KBM-7 (cell line): Measurements from ENCODE around the gene DRG2.

Source experiments
- DNase-seq: peaks from one replicate; pipeline ENCODE4 v3.0.0-alpha.2; 2015
- in situ Hi-C: fragments of 300-500 bp; cut with MboI; formaldehyde crosslinking; loops from 2 replicates; pipeline ENCODE4 v1.14.3; 2020; ENCODE audit warnings: low sequenced_read_pairs, low pct_unique_long_range_greater_than_20kb, mixed read lengths

Gene DRG2, protein sequence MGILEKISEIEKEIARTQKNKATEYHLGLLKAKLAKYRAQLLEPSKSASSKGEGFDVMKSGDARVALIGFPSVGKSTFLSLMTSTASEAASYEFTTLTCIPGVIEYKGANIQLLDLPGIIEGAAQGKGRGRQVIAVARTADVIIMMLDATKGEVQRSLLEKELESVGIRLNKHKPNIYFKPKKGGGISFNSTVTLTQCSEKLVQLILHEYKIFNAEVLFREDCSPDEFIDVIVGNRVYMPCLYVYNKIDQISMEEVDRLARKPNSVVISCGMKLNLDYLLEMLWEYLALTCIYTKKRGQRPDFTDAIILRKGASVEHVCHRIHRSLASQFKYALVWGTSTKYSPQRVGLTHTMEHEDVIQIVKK

DNA sequence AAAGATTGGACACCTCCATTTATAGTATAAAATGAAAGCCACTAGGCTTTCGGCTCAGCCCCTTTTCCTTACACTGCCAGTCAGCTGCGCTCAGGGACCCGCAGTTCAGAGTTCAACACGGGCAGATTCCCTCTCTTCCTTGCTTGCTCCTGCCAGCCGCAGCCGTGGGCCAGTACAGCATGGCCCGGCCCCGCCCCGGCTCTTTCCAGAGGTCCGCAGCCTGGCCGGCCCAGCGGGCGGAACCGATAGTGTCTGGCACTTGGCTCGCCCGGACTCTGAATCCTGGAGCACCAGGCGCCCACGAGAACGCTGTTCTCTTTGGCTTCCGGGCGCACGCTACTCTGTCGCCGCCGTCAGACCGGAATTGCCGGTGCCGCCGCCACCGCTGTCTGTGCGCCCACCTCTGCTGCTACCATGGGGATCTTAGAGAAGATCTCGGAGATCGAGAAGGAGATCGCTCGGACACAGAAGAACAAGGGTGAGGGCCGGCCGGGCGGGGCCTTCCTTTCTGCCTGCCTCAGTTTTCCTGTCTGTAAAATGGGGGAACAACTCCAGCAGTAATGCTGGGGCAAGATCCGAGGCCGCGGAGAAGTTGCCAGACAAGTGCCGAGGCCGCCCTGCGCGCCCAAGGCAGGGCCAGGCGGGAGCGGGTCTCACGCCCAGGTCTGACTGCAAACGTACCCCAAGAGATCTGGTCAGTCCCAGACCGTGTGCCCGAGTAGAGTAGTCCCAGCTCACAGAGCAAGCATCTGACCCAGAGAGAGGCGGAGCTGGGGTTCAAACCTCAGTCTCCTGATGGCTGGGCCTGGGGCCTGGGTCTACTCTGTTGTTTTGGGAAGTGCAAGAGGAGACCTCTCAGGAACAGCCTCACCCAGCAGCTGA, at the start of gene DRG2:
DRG2 (plus strand) TSS at position 339 of the 882 bp plus-strand sequence; CDS start at position 415, 76 bp downstream.
- peak; percentile 93 for DNase-seq
- in situ Hi-C loops: no loop called here

- DNase-seq: peak; percentile 76
- in situ Hi-C loops: no loop called here
Observed at GRCh38 chr17:18038149-18038850, 49.4 kb upstream of the DRG2 start.

- in situ Hi-C loops: no loop called here
- DNase-seq: peak; percentile 100
Observed at GRCh38 chr17:18038861-18039534, 48.8 kb upstream of the DRG2 start, which contains the start of the genes ATPAF2 and GID4. TSS of gene ATPAF2 (minus strand) at chr17:18039168. CDS start at chr17:18039013, 155 bp downstream. TSS of gene GID4 (plus strand) at chr17:18039408. CDS start at chr17:18039465, 57 bp downstream.

GRCh38 chr17:18039535-18040260, 48.0 kb upstream of the DRG2 start:
- in situ Hi-C loops: no loop called here
- DNase-seq: peak; percentile 29

DNA sequence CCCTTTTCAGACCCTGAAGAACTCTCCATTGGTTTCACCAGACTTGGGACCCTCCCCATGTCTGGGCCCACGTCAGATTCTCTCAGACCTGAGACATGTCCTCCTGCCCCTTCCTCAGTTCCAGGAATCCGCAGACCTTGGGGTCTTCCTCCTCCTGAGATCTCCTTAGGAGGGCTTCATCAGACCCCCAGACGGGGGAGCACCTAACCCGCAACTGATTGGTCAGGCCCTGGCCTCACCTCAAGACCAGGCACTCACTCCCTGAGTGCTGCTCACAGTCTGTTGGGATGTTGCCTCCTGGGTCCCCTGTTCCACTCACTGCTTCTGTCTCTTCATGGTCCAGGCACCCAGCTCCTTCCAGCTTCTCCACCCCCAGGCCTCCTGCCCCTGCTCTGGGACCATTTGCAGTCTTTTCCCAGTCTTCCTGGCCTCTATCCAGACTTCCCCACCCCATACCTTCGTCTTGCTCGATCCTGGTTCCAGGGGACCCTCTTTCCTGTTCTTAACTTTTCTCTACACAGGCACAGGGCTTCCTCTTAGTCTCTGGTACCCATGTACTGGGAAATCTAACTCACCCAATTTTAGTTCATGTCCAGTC, 47.4 kb upstream of the DRG2 start:
- in situ Hi-C loops: no loop called here
- DNase-seq: peak; percentile 15

DNA sequence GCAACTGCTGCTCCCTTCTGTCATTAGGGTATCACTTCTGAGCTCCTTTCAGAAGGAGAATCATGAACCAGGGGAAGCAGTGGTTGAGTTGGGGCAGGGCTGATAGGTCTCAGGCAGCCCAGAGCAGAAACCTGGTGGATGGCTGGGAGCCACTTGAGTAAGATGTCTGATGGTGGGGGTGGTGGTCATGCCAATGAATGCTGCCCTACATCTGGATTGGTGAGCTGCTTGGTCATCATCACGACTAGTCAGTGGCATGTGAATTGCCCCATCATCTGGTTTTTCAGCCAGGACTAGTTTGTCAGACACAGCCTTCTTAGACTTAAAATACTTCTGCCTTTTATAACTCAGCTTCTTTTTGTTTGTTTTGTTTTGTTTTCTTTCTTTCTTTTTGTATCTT, 46.0 kb upstream of the DRG2 start:
- in situ Hi-C loops: no loop called here
- no peak for DNase-seq

- DNase-seq: no peak
- in situ Hi-C loops: no loop called here
Observed at GRCh38 chr17:18042983-18043382, 44.8 kb upstream of the DRG2 start.

GRCh38 chr17:18043491-18043890, 44.3 kb upstream of the DRG2 start:
- peak; percentile 11 for DNase-seq
- in situ Hi-C loops: no loop called here

DNA sequence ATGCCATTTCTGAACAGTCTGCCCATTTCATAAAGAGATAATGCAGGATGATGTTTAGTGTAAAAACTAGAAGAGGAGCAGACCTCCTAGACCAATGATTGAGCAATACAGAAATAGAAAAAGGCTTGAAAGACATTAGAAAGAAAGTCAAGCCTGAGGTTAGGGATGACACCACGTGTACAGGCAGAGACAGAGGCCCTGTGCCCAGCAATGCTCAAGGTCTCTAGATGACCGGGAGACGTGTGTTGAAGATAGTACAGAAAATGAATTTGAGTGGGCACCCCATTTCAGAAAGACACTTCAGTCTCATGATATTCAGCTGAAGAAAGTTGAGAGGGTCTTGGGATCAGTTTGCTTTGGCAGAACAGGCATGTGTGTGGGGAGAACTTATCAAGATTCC, 43.1 kb upstream of the DRG2 start:
- DNase-seq: no peak
- in situ Hi-C loops: no loop called here

GRCh38 chr17:18045691-18046350, 41.9 kb upstream of the DRG2 start:
- in situ Hi-C loops: no loop called here
- DNase-seq: peak; percentile 27

GRCh38 chr17:18055597-18055996, 32.2 kb upstream of the DRG2 start:
- no peak for DNase-seq
- in situ Hi-C loops: no loop called here

DNA sequence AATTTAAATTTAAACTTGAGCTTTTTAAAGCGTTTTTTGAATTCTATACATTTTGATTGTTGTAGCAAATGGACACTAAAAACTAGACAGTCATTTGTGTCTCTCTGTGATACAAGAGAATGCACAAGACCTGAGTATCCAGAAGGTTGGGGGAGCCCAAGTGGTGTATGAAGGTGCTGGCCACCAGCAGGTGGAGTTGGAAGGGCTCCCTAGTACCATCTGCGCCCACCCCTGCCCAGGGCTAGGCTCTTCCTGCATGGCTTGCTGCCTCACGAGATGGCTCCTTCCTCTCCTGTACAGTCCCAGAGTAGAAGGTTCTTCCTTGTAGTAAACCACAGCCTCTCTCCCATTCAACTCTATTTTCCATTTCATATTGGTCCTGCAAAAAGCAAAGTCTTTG, 31.5 kb upstream of the DRG2 start:
- in situ Hi-C loops: no loop called here
- peak; percentile 14 for DNase-seq

DNA sequence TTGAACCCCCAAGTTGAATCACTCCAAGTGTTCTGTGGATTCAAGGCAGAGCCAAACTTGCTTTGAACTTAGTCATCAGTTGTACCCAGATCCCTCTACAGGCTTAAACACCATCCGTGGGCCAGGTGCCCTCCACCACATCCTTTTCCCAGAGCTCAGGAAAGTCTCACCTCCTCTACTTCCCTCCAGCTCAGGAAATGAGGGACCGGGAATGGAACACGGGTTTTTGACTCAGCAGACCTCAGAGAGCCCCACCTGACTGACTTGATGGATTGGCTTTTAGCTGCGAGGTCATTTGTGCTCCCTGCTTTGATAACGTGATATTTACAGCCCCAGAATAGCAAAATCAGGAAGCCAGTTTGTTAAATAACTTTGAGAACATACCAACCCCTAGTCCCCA, 28.5 kb upstream of the DRG2 start:
- in situ Hi-C loops: no loop called here
- no peak for DNase-seq

DNA sequence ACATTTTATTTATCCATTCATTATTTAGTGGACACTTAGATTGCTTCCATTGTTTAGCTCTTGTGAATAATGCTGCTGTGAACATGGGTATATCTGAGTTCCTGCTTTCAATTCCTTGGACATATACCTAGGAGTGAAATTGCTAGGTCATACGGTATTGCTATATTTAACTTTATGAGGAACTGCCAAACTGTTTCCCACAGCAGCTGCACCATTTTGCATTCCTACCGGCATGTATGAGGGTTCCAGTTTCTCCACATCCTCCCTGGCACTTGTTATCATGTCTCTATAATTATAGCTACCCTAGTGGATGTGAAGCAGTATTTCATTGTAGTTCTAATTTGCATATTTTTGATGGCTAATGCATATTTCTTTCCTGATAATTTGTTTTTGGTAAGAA, 23.7 kb upstream of the DRG2 start:
- in situ Hi-C loops: no loop called here
- peak; percentile 18 for DNase-seq

GRCh38 chr17:18065546-18065945, 22.2 kb upstream of the DRG2 start:
- in situ Hi-C loops: no loop called here
- DNase-seq: no peak

DNA sequence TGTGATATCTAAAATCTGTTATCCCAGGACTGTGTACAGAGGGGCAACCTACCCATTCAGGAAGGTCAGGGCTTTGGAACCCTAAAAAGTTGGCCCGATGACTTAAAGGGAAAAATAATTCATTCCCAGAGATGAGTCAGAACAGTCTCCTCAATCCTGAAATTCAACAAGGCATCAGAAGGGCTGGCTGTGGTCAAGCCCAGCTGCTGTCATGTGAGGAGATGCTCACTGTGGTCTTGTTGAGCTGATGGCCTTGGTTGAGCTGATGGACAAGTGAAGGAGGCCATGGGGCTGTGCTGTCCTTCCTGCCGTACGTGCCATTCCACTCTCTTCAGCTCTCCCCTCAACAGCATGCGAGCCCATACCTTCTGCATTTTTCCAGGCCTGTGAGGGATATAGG, 20.9 kb upstream of the DRG2 start:
- in situ Hi-C loops: no loop called here

DNA sequence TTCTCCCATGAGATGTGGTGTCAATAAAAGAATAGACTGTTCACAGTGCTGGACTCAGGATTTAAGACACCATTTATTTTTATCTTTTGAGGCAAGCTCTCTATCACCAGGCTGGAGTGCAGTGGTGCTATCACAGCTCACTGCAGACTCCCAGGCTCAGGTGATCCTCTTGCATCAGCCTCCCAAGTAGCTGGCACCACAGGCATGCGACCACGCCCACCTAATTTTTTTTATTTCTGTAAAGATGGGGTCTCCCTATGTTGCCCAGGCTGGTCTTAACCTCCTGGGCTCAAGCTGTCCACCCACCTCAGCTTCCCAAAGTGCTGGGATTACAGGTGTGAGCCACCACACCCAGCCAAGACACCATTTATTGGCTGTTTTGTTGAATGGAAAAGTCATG, 18.6 kb upstream of the DRG2 start:
- no peak for DNase-seq
- in situ Hi-C loops: no loop called here

More for the DNA sequence above, 20.9 kb upstream of the DRG2 start:
- DNase-seq: no peak
